ENCODE data around the gene CCDC6. TPM values are rescaled to one million over a fixed set of nuclear protein-coding genes. Genes with fewer than 3 reads are reported as not detected.

Gene CCDC6
- total RNA-seq, 1 donor from 2014 or later = 47.4 TPM

DNA sequence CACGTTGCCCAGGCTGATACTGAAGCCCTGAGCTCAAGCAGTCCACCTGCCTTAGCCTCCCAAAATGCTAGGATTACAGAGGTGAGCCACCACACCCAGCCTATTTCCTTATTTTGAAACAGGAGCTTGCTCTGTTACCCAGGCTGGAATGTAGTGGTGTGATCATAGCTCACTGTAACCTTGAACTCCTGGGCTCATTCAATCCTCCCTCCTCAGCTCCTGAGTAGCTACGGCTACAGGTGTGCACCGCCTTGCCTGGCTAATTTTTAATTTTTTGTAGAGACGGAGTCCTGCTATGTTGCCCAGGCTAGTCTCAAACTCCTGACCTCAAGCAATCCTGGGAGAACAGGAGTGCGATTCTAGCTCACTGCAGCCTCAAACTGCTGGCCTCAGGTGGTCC, 164.8 kb downstream of the CCDC6 start:
- DNase-seq (ENCODE audit: extremely low spot score in 2 of 2) = no peak
- H3K27me3 ChIP-seq = no peaks in the 10 kb centered on the region
- H3K4me3 ChIP-seq = no peak overlapping the region
- intact Hi-C loops (cut with DNase I) = no loop called here
- no peak overlapping the region for H3K27ac ChIP-seq
- no peaks in the 10 kb centered on the region for H3K4me1 ChIP-seq
- no peaks in the 10 kb centered on the region for H3K36me3 ChIP-seq
- no peaks in the 10 kb centered on the region for H3K9me3 ChIP-seq
- TF ChIP-seq POLR2AphosphoS5 (IDR thresholded peaks at IDR 0.05; ENCODE audit: insufficient read depth in 1 of 2, low read depth in 1 of 2) (no peak), POLR2A (IDR thresholded peaks at IDR 0.05) (no peak)
- TF ChIP-seq, protein P1, sequence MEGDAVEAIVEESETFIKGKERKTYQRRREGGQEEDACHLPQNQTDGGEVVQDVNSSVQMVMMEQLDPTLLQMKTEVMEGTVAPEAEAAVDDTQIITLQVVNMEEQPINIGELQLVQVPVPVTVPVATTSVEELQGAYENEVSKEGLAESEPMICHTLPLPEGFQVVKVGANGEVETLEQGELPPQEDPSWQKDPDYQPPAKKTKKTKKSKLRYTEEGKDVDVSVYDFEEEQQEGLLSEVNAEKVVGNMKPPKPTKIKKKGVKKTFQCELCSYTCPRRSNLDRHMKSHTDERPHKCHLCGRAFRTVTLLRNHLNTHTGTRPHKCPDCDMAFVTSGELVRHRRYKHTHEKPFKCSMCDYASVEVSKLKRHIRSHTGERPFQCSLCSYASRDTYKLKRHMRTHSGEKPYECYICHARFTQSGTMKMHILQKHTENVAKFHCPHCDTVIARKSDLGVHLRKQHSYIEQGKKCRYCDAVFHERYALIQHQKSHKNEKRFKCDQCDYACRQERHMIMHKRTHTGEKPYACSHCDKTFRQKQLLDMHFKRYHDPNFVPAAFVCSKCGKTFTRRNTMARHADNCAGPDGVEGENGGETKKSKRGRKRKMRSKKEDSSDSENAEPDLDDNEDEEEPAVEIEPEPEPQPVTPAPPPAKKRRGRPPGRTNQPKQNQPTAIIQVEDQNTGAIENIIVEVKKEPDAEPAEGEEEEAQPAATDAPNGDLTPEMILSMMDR (IDR thresholded peaks at IDR 0.05) = no peak

DNA sequence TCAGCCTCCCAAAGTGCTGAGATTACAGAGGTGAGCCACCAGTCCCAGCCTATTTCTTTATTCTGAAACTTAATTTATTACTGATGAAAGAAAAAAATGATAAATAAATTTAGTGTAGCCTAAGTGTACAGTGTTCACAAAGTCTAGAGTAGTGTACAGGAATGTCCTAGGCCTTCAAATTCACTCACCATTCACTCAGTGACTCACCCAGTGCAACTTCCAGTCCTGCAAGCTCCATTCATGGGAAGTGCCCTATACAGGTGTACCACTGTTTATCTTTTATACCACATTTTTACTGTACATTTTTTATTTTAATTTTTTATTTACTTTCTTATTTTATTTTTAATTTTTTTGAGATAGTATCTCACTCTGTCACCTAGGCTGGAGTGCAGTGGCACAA, 165.3 kb downstream of the CCDC6 start:
- Histone ChIP-seq H3K27me3 (no peaks in the 10 kb centered on the region), H3K36me3 (no peaks in the 10 kb centered on the region), H3K4me3 (no peak overlapping the region), H3K9me3 (no peaks in the 10 kb centered on the region), H3K27ac (no peak overlapping the region), H3K4me1 (no peaks in the 10 kb centered on the region)
- intact Hi-C loops (cut with DNase I) = no loop called here
- TF ChIP-seq POLR2A (IDR thresholded peaks at IDR 0.05) (no peak), POLR2AphosphoS5 (IDR thresholded peaks at IDR 0.05; ENCODE audit: insufficient read depth in 1 of 2, low read depth in 1 of 2) (no peak)
- TF ChIP-seq, protein P1 (IDR thresholded peaks at IDR 0.05) = no peak
- no peak for DNase-seq (ENCODE audit: extremely low spot score in 2 of 2)

Other genes with a start within 250 kb of the CCDC6 start
- 3.7 TPM for gene SLC16A9, start 196.7 kb downstream of the CCDC6 start, total RNA-seq
- gene MRLN, start 153.1 kb downstream of the CCDC6 start, total RNA-seq = not detected

Measured in vagina (tissue), 2 donors.